NOMO-1 treated with dmso at 0.1 percent for 144 hours (cell line): ENCODE results near the gene OR2V1.
A peak's percentile ranks its signal among the peaks of the same experiment; 100 is the strongest.
"Not testable (repeated sequence)": the region's sequence is repeated elsewhere in the genome, so short reads cannot be mapped to it uniquely, and the experiment has no call there.

Source experiments
- DNase-seq: peaks from one replicate; lab custom pipeline; 2025; ENCODE audit not compliant: unreplicated experiment; lab: John Stamatoyannopoulos, UW

The OR2V1 gene

DNA sequence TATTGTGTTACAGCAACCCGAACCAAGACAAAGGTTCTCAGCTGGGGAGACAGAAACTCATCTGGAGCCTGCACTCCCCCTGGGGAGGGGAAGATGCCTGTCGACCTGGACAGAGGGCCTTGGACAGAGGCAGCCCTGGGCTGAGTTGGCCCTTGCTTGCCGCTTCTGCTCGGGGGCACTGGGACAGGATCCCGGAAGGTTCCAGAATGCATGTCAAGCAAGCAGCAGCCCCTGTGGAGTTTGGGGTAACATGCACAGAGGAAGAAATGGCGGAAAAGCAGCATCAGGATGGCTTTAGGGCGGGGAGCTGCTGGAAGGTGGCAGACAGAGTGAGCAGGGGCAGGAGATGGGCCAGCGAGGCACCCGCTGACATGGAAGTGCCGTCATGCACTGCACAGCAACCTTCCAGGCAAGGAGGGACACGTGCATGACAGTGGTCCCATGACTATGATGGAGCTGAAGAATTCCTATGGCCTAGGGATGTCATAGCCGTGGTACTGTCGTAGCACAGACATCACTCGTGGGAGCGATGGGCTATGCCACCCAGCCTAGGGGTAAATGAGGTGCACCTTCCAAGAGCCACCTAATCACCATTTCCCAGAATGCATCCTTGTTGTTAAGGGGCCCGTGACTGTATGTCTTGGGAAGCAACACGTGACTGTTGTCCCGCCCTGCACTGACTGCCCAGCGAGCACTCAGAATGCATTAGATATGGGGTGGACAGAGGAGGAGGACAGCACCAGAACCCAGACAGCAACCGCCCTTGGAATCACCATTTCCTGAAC is 26.2 kb downstream of the OR2V1 start:
- DNase-seq = not testable (repeated sequence)

DNA sequence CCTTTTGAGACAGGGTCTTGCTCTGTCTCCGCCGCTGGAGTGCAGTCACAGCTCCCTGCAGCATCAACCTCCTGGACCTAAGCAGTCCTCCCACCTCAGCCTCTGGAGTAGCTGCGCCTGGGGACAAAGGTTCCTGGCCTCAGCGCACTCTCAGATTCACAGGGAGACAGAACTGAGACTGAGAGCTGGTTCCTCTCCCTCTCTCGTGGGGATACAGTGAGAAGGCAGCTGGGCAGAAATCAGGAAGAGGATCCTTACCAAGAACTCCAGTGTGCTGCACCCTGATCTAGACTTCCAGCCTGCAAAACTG is 26.8 kb downstream of the OR2V1 start:
- peak; percentile 4 for DNase-seq

DNA sequence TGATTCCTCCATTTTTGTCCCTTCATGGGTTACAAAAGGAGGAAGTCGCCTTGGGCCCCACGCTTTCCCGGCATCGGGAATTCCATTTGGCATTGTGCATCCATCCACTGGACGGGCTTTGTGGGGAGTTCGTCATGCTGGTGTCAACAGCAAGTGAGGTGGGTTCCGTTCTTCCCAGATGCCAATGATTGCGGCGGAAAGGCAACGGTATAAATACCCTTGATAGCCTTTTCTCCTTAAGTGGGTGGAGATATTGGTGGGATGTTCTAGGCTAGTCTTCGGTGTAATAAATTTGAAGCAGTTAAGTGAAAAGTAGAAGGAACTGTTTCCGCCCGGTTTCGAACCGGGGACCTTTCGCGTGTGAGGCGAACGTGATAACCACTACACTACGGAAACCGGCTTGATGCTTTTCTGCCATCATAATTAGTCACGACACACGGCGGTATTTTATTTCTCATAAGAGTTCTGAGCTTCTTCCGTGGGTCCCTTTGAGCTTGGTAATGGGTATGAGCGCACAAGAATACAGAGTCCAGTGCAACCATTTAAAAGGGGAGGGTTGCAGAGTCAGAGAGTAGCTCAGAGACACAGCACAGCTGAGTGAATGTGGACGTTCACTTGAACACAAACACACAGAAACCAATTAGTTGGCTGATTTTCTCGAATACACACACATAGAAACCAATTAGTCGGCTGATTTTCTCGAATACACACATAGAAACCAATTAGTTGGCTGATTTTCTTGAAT is 28.9 kb downstream of the OR2V1 start:
- not testable (repeated sequence) for DNase-seq

- DNase-seq = not testable (repeated sequence)
These were observed 29.8 kb downstream of the OR2V1 start for GRCh38 chr5:181101030-181101641.

GRCh38 chr5:181100121-181100875 is 30.7 kb downstream of the OR2V1 start:
- no peak for DNase-seq

- DNase-seq = no peak
These were observed 31.3 kb downstream of the OR2V1 start for GRCh38 chr5:181099602-181100086.

DNA sequence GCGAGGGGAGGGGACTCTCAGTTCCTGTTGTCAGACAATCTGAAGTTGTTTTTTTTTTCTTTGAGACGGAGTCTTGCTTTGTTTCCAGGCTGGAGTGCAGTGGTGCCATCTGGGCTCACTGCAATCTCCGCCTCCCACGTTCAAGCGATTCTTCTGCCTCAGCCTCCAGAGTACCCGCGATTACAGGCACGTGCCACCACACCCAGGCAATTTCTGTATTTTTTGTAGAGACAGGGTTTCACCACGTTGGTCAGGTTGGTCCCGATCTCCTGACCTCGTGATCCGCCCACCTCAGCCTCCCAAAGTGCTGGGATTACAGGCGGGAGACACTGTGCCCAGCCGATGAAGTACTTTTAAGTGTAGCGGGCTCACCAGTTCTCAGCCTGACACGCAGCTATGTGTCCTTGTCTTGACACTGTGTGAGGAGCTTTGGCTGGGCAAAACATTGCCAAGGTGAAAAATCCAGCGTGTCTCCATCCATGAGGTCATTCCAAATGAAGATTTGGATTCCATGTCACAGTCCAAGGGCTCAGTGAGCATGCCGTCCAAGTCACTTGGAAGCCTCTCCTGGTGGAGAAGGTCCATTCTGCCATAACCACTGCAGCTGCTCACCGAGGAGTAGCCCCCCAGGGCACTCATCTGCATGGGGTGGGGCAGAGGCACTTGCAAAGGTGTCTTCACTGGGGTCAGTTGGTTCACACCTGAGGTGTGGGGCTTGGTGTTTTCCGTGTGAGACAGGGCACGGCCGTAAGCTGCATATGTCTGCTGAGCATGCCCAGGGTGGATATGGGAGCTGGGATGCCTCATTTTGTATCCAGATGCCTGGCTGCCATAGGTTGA is 32.0 kb downstream of the OR2V1 start:
- DNase-seq = no peak

GRCh38 chr5:181097759-181098491 is 33.0 kb downstream of the OR2V1 start:
- DNase-seq = not testable (repeated sequence)

DNA sequence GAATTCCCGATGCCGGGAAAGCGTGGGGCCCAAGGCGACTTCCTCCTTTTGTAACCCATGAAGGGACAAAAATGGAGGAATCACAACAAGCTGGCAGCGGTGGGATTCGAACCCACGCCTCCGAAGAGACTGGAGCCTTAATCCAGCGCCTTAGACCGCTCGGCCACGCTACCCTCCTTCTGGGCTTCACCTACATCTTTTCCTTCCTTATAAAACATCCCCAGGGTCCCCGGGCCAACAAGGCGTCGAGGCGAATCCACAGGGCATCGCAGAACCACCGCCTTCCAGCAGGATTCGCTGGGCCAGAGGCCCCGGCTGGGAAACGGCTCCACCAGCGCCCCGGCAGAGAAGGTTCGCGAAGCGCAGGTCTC is 33.6 kb downstream of the OR2V1 start:
- DNase-seq = not testable (repeated sequence)

- DNase-seq = not testable (repeated sequence)
These were observed 34.1 kb downstream of the OR2V1 start for GRCh38 chr5:181096721-181097382.

- DNase-seq = not testable (repeated sequence)
These were observed 35.8 kb downstream of the OR2V1 start for GRCh38 chr5:181095162-181095561.

DNA sequence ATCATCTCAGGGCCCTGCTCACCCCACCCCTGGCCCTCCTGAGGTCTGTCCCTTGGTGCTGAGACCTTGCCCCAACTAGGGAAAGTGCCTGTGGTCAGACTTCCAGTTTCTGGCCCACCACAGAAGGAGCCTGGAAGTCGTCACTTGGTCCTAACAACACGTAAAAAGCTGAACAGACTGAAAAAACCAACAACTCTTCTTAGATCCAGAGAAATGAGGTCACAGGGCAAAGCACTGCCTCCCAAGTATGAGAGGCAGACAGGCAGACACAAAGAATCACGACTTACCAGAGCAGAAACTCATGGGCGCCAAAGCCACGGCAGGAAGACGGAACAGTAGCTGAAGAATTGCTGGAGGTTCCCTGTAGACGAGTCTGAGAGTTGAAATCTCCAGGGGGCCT is 38.5 kb downstream of the OR2V1 start:
- no peak for DNase-seq

GRCh38 chr5:181088289-181088688 is 42.7 kb downstream of the OR2V1 start:
- no peak for DNase-seq

DNA sequence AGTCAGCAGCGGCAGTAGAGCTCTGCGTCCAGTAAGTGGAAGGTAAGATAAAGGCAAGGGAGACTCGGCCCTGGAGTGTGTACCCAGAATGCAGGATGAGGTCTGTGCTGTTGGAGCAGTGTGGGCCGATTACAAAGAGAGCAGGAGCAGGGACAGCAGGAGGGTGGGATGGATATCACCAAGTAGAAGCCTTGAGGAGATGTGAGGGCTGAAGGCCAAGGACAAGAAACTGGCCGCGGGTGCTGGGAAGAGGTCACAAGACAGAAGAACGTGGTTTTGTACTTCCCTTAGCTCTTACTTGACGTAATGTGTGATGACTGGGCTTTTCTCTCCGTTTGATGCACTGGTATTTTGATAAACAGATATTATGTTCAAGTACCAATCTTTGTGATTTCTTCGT is 43.7 kb downstream of the OR2V1 start:
- no peak for DNase-seq

- no peak for DNase-seq
These were observed 44.1 kb downstream of the OR2V1 start for GRCh38 chr5:181086884-181087205.

- no peak for DNase-seq
These were observed 44.7 kb downstream of the OR2V1 start for GRCh38 chr5:181086026-181086883.

DNA sequence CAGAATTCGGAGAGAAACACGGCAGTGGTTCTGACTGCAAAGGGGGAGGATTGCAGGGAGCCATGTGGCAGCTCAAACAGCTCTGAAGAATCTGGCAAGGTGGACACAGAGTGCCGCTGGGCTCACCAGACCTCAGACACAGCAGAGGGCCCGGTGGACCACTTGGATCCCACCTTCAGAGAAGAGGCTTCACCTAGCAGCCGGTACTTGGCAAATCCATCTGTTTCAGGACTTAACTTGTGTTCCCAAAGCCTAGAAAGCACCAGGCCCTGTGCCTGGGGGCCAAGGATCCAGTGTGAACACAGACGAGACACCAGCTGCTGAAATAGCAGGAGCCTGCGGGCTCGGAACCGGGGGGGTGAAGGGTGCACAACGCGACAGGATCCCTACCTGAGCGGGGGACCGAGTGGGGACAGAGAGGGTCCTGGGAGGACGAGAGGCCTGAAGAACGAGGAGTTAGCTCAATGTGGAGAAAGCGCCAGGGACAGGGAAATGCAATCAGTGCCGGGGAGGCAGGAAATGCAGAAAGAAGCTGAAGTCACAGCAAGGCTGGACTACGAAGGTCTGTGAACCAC is 46.3 kb downstream of the OR2V1 start:
- no peak for DNase-seq

DNA sequence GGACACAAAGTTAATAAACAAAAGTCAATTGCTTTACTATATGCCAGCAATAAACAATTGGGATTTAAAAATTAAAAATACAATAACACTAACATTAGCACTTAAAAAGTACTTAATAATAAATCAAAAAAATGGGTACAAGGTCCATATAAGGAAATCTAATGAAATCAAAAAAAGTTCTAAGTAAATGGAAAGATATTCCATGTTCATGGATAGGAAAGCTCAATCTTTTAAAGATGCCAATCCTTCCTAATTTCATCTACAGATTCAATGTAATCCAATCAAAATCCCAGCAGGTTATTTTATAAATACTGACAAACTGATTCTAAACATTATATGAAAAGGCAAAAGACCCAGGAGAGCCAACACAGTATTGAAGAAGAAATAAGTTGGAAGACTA is 49.0 kb downstream of the OR2V1 start:
- no peak for DNase-seq
